Stimulated activated CD8-positive, alpha-beta memory T cell treated with anti-CD3 and anti-CD28 coated beads, Interleukin-12 subunit alpha, Interleukin-12 subunit beta, amount 100 ng/mL, for 4 hours (primary cell): ENCODE data around the gene HSPBP1.
A peak's percentile ranks its signal among the peaks of the same experiment; 100 is the strongest.

Experiments
- DNase-seq: peaks from one replicate; pipeline ENCODE4 v3.0.0-alpha.2; 2020; ENCODE audit warnings: low read depth

HSPBP1 gene

DNA sequence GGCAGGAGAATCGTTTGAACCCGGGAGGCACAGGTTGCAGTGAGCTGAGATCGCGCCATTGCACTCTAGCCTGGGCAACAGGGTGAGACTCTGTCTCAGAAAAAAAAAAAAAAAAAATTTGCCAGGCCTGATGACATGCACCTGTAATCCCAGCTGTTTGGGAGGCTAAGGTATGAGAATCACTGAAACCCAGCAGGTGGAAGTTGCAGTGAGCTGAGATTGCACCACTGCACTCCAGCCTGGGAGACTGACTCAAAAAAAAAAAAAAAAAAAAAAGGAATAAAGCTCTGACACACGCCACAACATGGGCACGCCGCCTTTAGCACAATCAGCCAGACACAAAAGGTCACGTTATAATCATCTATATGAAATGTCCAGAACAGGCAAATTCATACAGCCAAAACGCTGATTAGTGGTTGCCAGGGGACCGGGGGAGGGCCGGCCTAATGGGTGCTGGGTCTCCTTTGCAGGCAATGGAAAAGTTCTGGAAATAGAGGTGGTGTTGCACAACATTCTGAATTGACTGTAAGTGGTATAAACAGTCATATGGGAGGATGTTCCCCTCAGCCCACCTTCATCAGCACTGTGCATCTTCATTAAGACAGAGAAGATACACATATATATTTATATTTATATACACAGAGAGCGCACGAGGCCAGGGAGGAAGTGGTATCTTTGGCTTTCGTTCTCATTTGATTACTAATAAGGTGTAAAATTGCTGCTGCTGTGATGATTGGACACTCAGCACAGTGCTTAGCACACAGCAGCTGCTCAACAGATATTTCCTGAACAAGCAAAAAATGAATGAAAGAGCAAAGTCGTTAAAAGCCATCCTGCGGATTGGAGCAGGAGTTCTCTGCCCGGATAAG is 3.8 kb downstream of the HSPBP1 start:
- no peak for DNase-seq

DNA sequence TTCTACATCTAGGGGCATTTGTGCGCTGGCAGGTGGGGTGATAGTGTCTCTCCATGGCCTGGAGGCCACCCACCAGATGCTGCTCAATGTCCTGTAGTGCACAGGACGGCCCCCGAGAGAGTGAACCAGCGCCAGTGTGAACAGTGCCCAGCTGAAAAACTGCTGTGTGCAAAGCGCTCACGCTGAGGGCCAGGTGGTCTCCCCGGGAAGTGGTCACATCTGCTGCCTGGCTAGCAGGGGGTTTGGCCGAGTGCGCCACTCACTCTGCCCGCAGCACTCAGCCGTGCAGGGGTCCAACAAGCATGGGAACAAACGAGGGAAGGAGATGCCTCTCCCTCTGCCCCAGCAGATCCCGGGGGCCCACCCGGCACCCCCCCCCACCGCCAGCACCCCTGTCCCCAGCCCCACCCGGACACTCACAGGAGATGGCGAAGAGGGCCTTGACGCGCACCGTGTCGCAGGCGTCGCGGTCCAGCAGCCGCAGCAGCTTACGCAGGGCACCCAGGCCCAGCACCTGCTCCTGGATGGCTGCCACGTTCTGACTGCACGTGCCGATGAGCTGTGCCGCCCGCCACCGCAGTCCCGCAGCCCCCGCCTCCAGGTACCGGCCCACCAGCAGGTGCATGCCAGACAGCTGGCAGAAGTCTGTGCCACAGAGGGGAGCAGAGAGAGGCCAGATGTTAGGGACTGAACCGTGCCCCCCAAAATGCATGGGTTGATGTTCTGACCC is 5.8 kb downstream of the HSPBP1 start:
- no peak for DNase-seq

DNA sequence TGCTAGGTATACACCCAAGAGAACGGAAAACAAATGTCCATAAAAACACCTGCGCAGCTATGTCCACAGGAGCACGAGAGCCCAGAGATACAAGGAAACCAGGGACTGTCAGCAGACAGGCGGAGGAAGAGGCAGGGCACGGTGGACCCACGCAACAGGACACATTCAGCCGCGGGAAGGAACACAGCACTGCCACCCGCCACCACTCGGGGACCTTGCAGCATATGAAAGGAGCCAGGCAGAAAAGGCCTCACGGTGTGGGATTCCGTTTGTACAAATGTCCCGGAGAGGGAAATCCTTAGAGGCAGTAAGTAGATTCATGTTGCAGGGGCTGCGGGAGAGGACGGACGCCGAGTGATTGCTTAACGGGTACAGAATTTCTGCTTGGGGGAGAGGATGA is 7.8 kb downstream of the HSPBP1 start:
- no peak for DNase-seq

DNA sequence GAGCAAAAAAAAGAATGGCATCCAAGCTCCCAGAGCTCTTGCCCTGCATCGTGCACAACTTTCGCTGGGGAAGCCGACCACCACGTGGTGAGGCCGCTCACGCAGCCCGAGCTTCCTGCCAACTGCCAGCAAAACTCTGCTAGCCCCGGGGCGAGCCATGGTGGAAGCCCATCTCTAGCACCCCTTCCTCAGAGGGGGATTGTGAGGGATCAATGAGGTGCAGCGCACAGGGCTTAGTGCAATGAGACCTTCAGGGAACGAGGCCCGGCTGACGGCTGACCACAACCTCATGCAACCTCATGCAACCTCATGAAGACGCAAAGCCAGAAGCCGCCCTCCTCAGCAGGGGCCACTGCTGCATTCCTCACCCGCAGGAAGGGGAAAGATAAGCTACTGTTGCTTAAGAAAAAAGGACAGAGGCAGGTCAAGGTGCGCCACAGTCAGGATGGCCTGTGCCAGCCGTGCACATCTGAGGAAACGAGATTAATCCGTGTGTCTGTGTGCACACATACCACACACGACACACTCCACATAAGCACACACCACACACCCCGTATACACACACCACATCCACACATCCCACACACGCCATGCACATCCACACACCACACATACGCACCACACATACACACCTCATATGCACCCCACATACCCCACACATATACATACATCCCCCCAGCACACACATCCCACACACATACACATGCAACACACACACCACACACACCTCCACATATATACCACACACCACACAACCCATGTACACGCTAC is 9.6 kb downstream of the HSPBP1 start:
- DNase-seq: no peak

DNA sequence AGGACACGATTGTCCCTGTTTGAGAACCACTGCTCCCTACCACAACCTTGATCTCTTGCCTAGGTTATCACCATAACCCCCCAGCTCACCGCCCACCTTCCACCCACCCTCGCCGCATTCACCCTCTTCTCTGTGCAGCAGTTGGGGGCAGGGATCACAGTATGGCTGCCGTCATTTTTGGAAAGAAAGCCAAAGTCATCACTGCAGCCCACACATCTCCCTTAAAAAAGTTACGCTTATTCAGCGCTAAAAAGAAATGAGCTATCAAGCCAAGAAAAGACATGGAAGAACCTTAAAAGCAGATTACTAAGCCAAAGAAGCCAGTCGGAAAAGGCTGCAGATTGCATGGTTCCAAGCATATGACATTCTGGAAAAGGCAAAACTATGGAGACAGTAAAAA is 10.6 kb downstream of the HSPBP1 start:
- no peak for DNase-seq

DNA sequence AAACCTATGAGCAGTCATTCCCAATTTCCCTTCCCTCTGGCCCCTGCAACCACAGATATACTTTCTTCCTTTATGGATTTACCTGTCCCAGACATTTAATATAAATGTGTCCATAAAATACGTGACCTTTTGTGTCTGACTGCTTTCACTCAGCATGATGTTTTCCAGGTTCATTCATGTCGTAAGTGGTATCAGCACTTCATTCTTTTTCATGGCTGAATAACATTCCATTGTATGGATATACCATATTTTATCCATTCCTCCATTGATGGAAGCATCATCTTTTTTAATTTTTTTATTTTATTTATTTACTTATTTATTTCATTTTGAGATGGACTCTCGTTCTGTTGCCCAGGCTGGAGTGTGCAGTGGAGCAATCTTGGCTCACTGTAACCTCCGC is 13.1 kb downstream of the HSPBP1 start:
- DNase-seq: no peak

DNA sequence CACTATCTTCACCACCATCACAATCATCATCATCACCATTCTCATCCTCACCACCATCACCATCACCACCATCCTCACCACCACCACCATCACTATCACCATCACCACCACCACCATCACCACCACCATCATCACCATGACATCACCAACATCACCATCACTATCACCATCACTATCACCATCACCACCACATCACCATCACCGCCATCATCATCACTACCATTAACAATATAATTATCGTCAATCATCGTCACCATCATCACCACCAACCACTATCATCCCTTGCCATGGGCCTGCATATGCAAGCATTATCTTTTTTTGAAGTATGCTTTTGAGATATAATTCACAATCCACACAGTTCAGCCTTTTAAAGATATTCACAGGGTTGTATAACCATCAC is 13.5 kb downstream of the HSPBP1 start:
- DNase-seq: no peak

DNA sequence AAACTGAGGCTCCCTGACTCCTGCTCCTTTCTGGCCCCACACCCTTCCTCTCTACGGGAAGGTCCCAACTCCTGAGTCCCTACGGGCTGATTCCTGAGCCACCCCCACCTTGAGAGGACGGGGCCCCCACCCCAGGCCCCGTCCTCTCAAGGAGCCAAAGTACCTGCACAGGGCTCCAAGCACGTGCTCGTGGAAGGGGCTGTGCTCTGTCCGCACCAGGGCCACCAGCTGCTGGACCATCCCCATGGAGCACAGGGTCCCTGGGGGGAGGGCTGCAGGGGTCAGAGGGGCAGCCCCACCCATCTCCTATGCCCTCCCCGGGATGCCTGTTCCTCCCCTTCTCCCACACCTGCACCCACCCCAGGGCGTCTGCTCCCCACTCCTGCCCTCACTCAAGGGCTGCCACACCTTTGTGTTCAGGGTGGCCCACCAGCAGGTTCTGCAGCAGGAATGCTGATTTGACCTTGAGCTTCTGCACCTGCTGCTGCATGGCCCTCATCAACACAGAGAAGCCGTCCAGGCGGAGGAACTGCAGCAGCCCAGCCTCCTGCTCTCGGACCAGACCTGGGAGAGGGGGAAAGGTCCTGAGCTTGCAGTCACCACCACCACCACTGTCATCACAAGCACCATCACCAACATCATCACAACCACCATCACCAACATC is 14.1 kb downstream of the HSPBP1 start:
- no peak for DNase-seq

DNA sequence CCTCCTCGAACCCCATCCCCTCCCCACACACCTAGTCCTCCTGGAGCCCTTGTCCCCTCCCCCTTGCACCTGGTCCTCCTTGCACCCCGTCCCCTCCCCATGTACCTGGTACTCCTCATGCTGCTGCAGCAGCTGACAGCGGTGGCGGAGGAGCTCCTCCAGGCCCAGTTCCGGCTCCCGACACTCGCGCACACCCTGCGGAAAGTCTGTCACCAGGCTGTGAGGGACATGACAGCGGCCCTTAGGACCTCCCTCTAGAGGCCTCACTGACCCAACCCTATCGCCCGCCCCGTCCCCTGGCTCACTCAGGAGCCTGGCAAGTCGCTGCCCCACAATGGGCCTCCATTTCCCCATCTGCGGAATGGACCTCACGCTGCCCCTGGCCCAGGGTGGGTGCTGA is 14.7 kb downstream of the HSPBP1 start:
- no peak for DNase-seq

DNA sequence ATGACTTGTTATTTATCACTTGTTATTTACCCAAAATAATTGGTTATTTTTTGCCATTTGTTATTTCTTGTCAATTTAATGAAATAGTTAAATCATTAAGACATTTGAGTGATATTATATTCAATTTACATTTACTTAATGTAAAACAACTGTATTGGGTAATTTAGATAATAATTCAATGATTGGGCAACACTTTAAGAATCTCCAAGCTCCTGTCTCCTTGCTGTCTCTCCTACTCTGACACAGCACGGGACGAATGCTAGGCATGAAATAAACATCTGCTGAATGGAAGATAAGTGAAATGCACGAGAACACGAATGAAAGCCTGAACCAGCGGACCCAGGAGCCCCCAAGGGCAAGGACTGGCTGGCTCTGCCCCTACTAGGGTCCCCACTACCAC is 15.4 kb downstream of the HSPBP1 start:
- DNase-seq: no peak

DNA sequence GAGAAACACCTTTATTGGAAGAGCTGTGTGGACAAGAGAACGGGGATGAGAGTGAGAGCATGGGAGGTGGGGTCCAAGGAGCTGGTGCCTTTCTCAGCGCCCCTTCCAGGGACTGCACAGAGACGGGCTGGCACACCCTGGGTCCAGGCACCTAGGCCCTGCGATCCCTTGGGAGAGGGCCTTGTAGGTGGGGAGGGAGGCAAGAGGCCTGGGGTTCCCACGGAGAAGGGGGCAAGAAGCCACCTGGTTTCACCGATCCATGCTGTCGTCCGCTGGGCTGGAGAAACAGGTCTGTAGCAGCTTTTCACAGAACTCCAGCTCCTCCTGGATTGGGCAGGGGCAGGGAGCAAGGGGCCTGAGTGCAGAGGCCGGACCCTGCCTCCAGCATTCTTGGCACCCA is 17.6 kb downstream of the HSPBP1 start:
- DNase-seq: no peak

DNA sequence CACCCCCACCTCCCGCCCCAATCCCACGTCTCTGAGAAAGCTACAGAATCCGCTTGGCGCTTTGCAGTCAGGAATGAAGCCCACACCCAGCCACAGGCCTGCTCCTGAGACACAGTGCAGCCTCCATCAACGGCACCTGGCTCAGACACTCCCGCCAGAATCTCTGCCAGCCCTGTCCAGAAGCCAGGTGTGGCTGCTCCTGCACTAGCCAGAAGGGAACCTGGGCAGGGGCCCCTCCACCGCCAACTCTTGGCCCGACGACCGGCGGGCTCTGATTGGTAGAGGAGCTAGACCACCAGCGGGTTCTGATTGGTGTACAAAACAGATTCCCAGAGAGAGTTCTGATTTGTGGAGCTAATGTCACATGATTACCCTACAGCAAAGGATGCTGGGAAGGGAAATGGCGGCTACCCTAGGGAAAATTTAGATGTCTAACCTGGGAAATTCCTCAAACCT is 18.2 kb downstream of the HSPBP1 start:
- DNase-seq: no peak

DNA sequence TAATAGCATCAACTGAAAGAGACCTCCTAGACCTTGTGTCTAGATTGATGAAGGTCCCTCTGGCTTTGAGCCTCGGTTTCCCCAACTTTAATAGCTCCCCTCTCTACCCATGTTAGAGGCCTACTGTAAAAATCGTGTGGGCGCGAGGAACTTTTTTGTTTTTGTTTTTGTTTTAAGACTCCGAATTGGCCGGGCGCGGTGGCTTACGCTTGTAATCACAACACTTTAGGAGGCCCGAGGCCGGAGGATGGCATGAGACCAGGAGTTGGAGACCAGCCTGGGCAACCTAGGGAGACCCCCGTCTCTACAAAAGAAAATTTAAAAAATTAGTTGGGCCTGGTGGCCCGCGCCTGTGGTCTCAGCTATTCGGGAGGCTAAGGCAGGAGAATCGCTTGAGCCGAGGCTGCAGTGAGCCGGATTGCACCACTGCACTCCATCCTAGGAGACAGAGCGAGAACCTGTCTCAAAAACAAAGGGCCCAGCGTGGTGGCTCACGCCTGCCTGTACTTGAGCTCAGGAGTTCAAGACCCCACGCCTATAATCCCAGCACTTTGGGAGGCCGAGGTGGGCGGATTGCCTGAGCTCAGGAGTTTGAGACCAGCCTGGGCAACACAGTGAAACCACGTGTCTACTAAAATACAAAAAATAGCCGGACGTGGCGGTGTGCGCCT is 20.2 kb downstream of the HSPBP1 start:
- no peak for DNase-seq

DNA sequence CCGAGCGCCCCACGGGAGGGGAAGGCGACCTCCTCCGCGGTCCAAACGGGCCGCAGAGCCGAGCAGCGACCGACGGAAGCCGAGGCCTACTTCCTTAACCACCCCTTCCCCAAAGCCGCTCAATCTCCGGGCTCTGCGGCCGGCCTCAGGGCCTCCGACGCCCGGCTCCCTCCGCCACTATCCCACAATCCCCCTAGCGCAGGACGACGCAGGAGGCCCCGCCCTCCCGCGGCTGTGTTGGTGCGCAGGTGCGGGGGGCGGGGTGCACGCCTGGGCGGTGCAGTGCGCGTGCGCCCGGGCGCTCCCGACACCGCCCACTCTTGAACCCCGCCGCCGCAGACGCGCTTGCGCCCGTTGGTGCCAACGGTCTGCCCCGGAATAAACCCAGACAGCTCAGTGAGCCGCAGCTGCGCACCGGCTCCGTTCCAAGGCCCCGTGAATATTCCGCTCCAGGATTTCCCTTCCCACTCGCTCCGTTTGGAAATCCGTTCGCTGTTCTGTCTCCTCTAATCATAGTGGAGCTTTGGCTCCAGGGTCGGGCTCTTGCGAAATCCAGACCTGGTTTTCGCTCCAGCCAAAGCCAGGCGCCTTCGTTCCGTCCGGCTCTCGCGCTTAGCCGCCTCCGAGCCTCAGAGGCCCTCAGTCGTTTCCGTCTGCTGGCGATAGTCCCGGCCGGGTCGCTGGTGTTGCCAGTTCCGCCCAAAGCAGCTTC is 20.9 kb downstream of the HSPBP1 start, which contains the start of gene PPP6R1:
Gene PPP6R1, minus strand, starts transcription at position 190 of the 712 bp plus-strand sequence. CDS start 11,914 bp downstream, outside the sequence.
- DNase-seq: peak; percentile 92

DNA sequence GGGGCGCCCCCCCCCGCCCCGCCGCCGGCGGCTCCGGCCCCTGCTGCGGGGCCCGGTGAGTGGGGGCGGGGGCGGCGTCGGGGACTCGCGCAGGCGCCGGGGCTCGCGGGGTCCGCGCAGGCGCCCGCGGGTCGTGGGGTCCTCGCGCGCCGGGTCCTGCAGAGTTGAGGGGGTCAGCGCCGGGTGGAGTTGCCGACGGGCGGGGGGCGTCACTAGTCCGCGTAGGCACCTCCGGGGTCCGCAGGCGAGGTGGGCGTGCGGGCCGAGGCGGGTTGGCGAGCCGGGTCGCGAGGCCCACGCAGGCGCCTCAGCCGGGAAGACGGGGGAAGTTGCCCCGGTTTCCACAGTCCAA is 21.5 kb downstream of the HSPBP1 start:
- DNase-seq: no peak

DNA sequence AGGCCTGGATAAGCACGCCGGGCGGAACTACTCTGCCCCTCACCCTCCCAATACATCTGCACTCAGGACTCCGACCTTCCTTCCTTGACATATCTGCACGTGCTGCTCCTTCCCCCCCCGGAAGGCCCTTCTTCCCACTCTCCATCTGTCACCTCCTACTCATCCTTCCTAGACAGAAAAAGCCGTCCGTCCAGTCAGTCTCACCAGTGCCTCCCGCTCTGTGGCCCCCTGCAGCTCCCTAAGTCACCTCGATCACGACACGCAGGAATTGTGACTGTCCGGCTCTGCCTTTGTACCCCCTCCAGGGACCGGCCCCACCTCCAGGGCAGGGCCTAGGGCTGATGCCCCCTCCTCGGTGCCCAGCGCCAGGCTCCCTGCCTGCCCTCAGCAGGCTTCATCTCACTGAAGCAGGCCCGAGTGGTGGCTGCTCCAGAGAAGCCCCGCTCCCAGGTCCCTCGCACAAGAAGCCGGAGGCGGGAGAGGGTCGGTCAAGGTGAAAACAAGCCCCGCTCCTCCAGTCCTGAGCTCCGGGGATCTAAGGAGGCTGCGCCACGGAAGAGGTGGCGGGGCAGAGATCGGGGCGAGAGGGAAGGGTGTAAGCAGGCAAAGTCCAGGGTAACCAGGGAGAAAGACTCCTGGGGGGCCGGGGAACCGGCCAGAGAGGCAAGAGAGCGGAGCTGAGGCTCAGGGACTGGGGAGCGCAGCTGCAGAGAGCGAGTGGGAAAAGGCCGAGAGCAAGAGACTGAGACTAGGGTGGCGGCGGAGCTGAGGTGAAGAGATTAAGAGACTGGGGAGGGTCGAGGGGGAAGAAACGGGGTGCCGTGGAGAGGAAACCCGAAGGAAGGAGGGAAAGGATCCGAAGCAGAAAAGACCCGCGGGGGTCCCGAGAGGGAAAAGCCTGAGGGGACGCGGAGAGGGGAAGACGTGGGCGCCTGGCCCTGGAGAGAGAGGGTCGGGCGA is 22.2 kb downstream of the HSPBP1 start:
- DNase-seq: no peak

DNA sequence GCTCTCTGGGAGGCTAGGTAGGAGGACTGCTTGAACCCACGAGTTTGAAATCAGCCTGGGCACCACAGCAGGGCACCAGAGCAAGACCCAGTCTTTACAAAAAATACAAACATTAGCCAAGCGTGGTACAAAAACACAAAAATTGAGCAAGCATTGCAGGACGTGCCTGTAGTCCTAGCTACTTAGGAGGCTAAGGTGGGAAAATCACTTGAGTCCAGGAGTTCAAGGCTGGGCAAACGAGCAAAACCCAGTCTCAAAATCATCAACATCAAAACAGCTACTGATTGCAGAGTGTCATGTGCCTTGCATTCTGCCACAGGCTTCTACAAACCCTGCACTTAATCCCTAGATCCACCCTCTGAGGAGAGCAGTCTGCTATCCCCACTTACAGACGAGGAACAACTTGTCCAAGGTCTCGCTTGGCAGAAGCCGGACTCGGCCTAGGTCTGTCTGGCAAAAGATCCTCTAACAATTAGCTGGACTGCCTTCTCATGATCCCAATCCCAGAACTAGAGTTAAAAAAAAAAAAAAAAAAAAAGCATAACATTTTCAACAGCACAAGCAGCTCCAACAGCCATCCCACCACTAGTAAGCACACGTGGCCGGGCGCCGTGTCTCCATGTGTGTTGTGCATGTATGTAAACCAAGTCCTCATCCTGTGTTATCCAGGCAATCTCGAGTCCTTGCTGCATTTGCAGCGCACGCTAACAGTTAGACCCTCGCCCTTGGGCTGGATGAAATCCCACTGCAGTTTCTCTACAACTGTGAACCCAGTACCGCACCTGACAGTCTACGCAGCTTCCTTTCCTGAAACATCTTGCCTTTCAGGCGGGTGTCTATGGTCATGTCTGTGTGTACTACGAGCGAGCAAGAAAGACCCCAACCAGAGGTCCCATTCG is 23.1 kb downstream of the HSPBP1 start:
- no peak for DNase-seq

DNA sequence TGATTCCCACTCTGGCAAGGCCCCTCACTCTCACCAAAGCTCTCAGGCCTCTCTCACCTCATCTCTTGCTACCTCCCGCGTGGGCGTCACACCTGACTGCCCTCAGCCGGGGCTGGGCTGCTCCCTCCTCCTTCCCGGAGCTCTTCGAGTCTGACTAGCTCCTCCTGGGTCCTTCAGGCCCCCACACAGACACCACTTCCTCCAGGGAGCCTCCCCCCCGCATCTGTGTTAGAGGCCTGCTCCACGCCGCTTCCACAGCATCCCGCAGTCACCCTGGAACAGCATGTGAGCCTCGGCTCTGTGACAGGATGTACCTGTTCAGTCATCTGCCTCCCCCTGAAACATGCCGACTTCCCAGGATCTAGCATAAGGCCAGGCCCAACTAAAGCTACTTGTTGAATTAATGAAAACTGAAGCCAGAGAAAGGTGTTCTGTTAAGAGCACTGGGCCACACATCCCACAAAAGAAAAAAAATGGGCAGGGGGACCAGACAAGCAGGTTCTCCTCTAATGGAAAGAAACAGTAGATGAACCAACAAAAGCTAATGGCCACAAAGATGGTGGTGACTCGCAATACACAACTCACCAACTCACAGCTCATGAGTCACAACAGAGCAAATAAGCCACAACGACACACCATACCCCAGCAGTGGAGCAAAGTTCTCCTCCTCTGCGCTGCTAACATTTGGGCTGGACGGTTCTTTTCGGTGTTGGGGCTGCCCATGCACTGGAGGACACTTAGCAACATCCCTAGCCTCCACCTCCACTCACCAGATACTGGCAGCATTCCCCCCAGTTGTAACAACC is 24.1 kb downstream of the HSPBP1 start:
- DNase-seq: peak; percentile 30
